SH-SY5Y (cell line): ENCODE data around the gene MAPT.
A peak's percentile ranks its signal among the peaks of the same experiment; 100 is the strongest.

Experiments
- GATA2 ChIP-seq: IDR thresholded peaks from 2 replicates; pipeline ENCODE4 v1.6.1; 2011; ENCODE audit warnings: mild to moderate bottlenecking, low read depth, low read length
- GATA3 ChIP-seq: IDR thresholded peaks from 2 replicates; pipeline ENCODE4 v1.6.1; 2011; ENCODE audit warnings: low read depth, mild to moderate bottlenecking, low read length, moderate library complexity

Gene MAPT

DNA sequence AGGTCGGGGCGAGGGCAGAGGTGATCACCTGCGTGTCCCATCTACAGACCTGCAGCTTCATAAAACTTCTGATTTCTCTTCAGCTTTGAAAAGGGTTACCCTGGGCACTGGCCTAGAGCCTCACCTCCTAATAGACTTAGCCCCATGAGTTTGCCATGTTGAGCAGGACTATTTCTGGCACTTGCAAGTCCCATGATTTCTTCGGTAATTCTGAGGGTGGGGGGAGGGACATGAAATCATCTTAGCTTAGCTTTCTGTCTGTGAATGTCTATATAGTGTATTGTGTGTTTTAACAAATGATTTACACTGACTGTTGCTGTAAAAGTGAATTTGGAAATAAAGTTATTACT is 133.6 kb downstream of the MAPT start:
- no peak for TF ChIP-seq GATA3
- no peak for TF ChIP-seq GATA2

DNA sequence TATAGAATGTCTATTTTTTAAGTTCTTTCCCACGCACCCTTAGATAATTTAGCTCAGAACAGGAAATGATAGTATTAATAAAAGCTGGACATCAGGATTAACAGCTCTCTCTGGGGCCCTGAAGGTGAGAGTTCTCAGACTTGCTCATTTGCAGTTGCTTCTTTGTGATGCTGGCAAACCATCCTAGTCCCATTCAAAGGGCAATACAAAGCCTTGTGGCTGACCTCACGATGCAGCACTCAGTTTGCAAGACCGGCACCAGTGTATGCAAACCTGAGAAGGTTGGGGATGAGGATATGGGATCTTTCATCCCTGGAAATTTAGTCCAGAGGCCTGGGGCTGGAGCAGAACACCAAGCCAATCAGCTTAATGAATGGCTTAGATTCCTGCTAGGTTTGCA is 134.0 kb downstream of the MAPT start:
- TF ChIP-seq GATA2 (no peak), GATA3 (no peak)

DNA sequence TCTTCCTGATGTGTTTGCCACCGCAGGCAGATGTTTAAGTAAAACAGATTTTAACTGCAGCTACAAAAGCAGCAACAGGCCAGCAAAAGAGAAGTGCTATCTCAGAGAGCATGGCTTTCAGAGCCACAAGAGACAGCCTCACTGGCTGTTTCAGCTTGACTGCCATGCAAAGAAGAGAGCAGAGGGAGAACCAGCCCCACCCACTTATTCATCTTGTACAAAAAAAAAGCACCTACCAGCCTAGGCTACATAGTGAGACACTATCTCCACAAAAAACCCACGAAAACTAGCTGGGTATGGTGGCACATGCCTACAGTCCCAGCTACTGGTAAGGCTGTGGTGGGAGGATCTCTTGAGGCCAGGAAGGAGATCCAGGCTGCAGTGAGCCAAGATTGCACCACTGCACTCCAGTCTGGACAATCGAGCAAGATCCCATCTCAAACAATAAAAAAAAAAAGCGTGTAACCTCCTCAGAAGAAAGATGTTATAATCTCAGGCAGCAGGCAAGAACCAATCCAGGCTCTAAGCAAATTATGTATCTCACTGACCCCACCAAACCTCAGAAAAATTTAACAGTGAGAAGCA is 134.7 kb downstream of the MAPT start:
- no peak for TF ChIP-seq GATA2
- TF ChIP-seq GATA3: no peak

DNA sequence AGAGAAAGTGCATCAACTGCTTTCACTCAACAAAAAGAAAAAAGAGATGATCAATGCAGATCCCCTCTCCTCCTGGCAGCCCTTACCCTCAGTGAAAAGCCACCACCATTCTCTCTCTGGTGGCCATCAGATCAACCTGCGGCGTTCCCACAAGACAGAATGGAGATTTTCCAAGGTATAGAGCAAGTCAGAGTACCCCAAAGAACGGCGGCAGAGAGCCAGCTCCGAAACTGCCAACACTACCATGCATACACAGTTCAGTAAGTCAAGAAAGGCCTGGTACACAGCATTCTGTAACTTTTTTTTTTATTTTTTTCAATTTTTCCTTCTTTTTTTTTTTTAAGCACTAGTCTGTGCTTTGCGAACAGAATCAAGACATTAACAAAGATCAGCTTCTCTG is 135.3 kb downstream of the MAPT start:
- TF ChIP-seq GATA2 (no peak), GATA3 (no peak)

DNA sequence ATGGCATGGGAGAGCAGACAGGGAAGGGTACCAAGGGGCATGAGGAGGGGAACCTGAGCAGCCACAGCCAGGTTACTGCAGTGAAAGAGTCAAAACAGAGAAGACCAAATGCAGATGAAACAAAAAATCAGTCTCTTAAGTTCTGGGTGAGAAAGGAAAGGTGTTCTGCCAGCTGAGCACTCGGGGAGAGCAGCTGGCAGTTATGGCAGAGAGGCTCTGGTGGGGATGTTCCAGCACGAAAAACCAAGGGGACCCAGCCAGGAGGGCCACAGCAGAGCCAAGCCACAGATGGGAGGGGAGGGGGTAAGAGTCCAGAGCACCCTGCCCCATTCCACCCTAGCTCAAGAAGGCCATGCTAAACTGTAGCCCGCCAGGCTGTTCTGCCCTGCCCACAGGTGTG is 136.4 kb downstream of the MAPT start:
- TF ChIP-seq GATA3: no peak

GRCh38 chr17:46031440-46031839 is 137.1 kb downstream of the MAPT start:
- TF ChIP-seq GATA2: no peak
- no peak for TF ChIP-seq GATA3

DNA sequence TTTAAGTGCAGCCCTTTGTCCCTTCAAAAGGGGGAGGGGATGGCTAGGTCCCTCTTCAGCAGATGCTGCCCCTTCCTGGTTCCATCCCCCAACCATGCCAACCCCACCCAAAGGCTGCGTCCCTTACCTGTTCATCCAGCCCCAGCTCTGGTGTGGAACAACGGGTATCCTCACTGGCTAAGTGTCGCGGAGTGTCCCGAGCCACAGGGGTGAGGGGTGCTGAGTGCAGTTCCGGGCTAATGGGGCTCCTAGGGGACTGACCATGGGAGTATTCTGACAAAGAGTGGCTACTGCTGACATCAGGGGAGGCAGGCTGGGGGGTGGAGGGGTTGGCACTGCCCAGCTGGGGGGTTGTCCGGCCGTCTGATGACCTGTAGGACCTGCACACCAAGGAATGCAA is 137.6 kb downstream of the MAPT start:
- no peak for TF ChIP-seq GATA3
- TF ChIP-seq GATA2: no peak

DNA sequence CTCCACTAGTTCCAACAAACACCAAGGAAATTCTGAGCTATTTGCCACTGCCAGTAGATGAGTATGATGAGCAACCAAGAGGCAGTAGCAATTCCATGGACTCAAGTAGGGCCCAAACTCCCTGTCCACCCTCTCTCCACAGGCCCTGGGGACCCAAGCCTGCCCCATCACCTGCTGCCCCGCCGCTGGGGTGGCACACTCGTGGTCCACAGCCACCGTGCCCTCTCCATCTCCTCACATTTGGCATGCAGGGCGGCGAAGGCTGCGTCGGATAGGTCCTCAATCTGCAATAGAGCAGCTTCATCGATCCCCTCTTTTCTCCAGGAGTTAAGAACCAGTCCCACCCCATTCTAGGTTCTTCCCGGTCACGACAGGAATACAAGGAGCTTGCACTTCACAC is 138.6 kb downstream of the MAPT start:
- TF ChIP-seq GATA2: no peak
- no peak for TF ChIP-seq GATA3

- TF ChIP-seq GATA3 (no peak), GATA2 (no peak)
Observed at GRCh38 chr17:46033392-46033791, 139.0 kb downstream of the MAPT start.

DNA sequence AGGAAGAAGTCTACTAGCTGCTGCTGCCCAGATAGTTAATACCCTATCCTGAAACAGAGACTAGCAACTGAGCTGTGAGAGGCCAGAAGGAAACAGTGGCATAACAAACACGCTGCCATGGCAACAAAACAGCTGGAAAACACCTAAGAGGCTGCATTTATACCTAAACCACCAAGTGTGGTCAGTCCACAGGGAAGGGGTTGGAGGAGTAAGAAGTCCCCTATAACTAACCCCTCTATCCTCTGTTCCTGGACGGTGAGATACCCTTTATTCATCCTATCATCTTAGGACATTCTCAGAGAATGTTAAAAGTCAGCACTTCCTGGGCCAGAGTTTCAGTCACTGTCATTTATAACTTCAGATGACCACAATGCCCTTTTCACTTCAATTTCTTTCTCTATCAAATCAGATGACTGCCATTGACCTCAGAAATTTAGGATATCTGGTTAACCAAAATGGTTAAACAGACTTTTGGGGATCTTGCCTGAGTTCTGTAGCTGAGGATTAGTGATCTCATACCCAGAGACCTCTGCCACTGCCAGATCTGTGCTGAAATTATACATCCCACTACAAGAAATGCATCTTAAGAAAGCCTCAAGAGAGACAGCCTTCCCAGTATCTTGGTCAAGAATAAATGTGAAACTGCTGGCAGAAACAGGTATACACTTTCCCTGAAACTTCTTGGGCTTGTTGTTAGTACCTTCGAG is 140.9 kb downstream of the MAPT start:
- no peak for TF ChIP-seq GATA2
- TF ChIP-seq GATA3: no peak

DNA sequence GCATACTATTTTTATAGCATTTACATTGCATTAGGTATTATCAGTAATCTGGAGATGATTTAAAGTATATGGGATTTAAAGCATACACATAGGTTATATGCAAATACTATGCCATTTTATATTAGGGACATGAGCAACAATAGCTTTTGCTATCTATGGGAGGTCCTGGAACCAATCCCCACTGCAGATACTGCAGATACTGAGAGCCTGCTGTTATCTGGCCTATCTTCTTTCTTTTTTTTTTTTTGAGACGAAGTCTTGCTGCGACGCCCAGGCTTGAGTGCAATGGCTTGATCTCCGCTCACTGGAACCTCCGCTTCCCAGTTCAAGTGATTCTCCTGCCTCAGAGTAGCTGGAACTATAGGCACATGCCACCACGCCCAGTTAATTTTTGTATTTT is 142.1 kb downstream of the MAPT start:
- TF ChIP-seq GATA2 (no peak), GATA3 (no peak)

GRCh38 chr17:46037722-46038255 is 143.4 kb downstream of the MAPT start:
- TF ChIP-seq GATA3 (no peak), GATA2 (peak; percentile 38; the same call in 1 of the 2 replicates)

GRCh38 chr17:46038414-46038813 is 144.1 kb downstream of the MAPT start:
- TF ChIP-seq GATA2: no peak
- TF ChIP-seq GATA3: no peak

DNA sequence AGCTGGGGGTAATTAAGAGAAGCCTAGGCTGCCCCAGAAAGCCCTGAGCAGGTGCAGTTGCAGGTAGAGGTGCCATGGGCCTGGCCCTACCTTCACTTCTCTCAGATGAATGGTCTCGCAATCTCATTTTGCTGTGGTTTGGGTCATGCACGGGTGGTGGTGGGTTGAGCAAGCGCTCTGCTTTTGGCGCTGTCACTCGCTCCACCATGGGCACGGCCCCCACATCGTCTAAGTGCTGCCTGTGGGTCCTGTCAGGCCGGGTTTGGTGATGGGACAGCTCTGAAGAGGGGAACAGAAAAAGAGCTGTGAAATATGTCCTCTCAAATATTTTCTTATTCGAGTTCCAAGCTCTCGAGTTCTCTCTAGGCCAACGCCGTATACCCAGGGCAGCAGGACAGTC is 144.6 kb downstream of the MAPT start:
- TF ChIP-seq GATA2: no peak
- no peak for TF ChIP-seq GATA3

DNA sequence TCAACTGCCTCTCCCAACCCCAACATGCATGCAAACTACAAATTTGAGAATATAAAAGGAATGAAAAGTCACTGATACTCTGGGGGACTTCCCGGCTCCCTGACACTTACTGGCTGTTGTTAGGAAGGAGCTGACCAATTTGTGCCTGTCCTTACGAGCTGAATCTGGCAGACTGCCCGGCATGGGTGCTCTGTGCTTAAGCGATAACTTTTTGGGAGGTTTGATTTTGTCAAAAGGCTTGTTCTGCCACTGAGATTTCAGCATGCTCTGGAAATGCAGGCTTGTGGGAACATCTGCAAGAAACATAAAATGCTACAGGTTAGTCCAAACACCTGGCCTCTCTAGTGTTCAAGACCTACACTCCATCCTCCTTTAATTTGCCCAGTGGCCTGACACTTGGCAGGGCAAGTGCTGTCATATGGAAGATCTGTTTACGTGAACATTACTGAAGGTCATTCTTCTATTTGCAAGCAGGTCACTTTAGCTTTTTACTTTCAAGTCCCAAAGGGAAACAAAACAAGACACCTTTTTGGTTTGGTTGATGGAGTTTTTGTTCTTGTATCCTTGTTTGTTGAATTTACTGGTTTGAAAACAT is 145.3 kb downstream of the MAPT start:
- TF ChIP-seq GATA3 (no peak), GATA2 (no peak)
